Measurements from ENCODE around the gene PROSER3. TPM values are rescaled to one million over a fixed set of nuclear protein-coding genes. Genes with fewer than 3 reads are reported as not detected.

The PROSER3 gene
- polyA plus RNA-seq, 1 donor from 2014 or later, result 1.2 TPM

GRCh38 chr19:35756377-35757230, 1.4 kb upstream of the PROSER3 start, which contains the start of gene HSPB6:
Gene HSPB6, minus strand, starts transcription at chr19:35757029. Its CDS starts 21 bp downstream, at chr19:35757008.
- Histone ChIP-seq H3K4me2 (ENCODE audit: low read length) (no peak within 1 kb of the TSS), H4K20me1 (ENCODE audit: insufficient read depth) (no peaks in the 10 kb centered on the region), H3K27me3 (ENCODE audit: insufficient read depth, low read depth, low read length) (no peaks in the 10 kb centered on the region), H3K9me3 (ENCODE audit: low read length) (no peaks in the 10 kb centered on the region), H3K79me2 (replicated peaks; ENCODE audit: insufficient read depth, low read length) (peaks cover 15% of the 10 kb centered on the region), H2AFZ (ENCODE audit: low read depth, low read length) (no peak within 1 kb of the TSS), H3K9me2 (ENCODE audit: insufficient read depth, low read length) (no peaks in the 10 kb centered on the region), H3K27ac (ENCODE audit: low read length) (peak within 1 kb of the TSS; percentile 28), H3K36me3 (ENCODE audit: insufficient read depth, low read length) (peaks cover 8% of the 10 kb centered on the region), H3K4me3 (ENCODE audit: low read length) (peak within 1 kb of the TSS; percentile 91), H3K9ac (ENCODE audit: low read length) (peak within 1 kb of the TSS; percentile 50), H3F3A (ENCODE audit: insufficient read depth, low read length, poor library complexity, severe bottlenecking) (no peaks in the 10 kb centered on the region)
- TF ChIP-seq EP300 (conservative IDR thresholded peaks at IDR 0.05; ENCODE audit: poor library complexity, severe bottlenecking) (no peak), TAF1 (IDR thresholded peaks at IDR 0.05; ENCODE audit: low read depth) (no peak), REST (IDR thresholded peaks at IDR 0.05; ENCODE audit: borderline replicate concordance) (no peak), CTCF (IDR thresholded peaks at IDR 0.05; ENCODE audit: poor library complexity, severe bottlenecking) (no peak), EZH2 (IDR thresholded peaks at IDR 0.05; ENCODE audit: borderline replicate concordance, insufficient read depth, low read length, poor library complexity, severe bottlenecking) (no peak), SMC3 (conservative IDR thresholded peaks at IDR 0.05; ENCODE audit: poor library complexity) (no peak), POLR2AphosphoS5 (IDR thresholded peaks at IDR 0.05) (no peak), RAD21 (conservative IDR thresholded peaks at IDR 0.05) (no peak), MXI1 (conservative IDR thresholded peaks at IDR 0.05; ENCODE audit: poor library complexity, severe bottlenecking) (no peak)

- H3K9me3 ChIP-seq (ENCODE audit: low read length), result no peaks in the 10 kb centered on the region
- H3K4me3 ChIP-seq (ENCODE audit: low read length), result peak overlapping the region; percentile 91
- no peaks in the 10 kb centered on the region for H3K9me2 ChIP-seq (ENCODE audit: insufficient read depth, low read length)
- H3K79me2 ChIP-seq (replicated peaks; ENCODE audit: insufficient read depth, low read length), result peaks cover 15% of the 10 kb centered on the region
- no peaks in the 10 kb centered on the region for H4K20me1 ChIP-seq (ENCODE audit: insufficient read depth)
- H3K27me3 ChIP-seq (ENCODE audit: insufficient read depth, low read depth, low read length), result no peaks in the 10 kb centered on the region
- H3F3A ChIP-seq (ENCODE audit: insufficient read depth, low read length, poor library complexity, severe bottlenecking), result no peaks in the 10 kb centered on the region
- H2AFZ ChIP-seq (ENCODE audit: low read depth, low read length), result no peak overlapping the region
- peak overlapping the region; percentile 50 for H3K9ac ChIP-seq (ENCODE audit: low read length)
- no peak overlapping the region for H3K4me2 ChIP-seq (ENCODE audit: low read length)
- peaks cover 8% of the 10 kb centered on the region for H3K36me3 ChIP-seq (ENCODE audit: insufficient read depth, low read length)
- peak overlapping the region; percentile 28 for H3K27ac ChIP-seq (ENCODE audit: low read length)
- TF ChIP-seq POLR2AphosphoS5 (IDR thresholded peaks at IDR 0.05) (no peak), EZH2 (IDR thresholded peaks at IDR 0.05; ENCODE audit: borderline replicate concordance, insufficient read depth, low read length, poor library complexity, severe bottlenecking) (no peak)
Measured at GRCh38 chr19:35757231-35757748, 686 bp upstream of the PROSER3 start.
